Stimulated activated CD4-positive, alpha-beta T cell treated with anti-CD3 and anti-CD28 coated beads, TNF-alpha, amount 100 ng/mL, for 1 hour (primary cell): ENCODE measurements around the gene SLC9C1.

ENCODE experiments used
- DNase-seq, 3 donors: peaks; one replicate each; pipeline ENCODE4 v3.0.0-alpha.2; 2020; ENCODE audit warnings: low read depth in 3 of 3, low spot score in 1 of 3

Gene SLC9C1

DNA sequence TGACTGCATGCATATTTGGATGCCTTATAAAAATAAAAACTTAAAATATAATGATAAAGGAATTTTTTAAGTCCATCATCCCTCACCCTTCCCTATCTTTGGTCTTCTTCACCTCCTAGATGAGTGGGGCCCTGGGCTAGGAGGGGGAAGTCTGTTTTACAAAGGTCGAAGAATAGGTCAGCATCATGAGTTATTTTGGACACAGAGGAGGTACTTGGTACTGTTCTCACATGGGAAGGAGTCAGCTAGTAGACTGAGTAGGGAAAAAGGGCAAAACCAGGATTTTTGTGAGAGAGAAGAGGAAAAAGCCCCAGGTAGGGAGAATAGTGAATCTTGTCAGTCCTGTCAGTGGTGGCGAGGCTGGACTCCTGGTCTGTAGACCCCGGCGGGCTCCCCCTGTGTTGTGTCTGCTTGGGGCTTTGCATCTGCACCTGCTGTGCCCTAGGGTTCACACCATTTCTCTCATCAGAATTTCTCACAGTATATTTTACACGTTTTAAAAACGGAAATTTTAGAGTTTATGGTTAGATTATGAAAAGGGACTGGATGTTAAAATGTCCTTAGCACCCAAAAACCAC is 178.1 kb downstream of the SLC9C1 start:
- DNase-seq = no peak

DNA sequence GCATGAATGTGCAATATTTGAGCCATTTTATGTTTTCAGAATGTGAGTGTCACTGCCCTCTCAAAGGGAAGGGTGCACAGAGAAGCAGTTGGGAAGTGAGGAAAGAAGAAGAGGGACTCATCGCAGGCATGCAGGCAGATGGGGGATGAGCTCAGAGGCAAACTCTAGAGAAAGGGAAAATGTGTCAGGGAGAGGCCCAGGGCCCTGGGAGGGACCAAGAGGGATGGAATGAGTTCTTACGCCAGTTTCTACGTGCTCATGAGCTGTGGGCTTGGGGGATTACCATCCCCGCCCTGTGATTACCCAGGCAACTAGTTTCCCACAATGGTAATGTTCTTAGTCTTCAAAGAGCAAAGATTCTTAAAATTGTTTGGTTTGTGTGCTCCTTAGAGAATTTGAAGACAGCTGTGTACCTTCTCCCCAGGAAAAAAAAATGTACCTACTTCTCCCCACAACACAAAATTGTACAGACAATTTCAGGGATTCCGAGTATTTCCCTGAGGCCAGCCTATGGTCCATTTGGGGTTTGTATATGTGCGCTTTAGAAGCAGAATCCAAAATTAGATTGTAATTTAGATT is 178.8 kb downstream of the SLC9C1 start:
- no peak for DNase-seq

GRCh38 chr3:112114576-112115160 is 179.3 kb downstream of the SLC9C1 start:
- DNase-seq = no peak

DNA sequence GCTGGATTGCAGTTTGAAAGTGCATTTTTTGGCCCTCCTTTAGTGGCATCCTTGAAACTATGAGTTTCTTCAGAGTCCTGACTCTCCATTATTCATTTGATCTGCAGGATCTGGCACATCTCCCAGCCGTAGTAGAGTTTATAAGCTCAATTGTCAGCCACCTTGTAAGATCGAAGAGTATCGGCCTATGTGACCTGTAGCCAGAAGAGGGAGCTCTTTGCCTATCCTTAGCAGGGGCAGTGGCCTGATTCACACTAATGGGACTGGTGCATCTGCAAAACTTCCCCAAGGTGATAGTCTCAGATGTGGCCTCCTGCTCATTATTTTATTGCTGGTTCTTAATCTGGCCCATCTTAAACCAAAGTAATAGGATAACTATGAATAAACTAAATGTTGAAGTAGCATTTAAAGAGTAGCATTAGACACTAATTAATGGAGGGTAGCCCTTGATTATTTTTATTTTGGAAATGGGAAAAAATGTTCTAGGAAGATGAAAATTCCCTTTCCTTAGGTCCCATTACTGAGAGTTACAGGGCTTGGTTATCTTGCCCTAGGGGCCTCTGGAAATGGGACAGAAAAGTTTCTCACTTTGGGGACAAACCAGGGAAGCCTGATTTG is 182.1 kb downstream of the SLC9C1 start:
- peak in 2 of 3 donors; percentile 25 to 35 for DNase-seq

DNA sequence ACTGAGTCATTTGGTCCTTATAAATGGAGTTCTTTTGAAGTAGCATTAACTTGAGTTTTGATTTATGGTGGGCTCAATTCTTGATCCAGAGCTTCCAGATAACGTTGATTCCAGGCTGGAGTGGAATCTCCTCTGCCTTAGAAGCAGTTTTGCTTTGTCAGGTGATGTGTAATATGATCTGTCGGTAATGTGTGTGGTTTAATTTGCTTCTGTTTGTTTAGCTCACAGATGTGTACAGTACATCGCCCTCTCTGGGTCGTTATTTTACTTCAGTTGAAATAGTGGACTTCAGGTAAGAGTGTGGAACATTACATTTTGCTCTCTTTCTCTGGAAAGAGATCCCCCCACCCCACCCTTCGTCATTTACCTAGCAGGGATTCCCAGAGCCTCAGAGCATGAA is 184.7 kb downstream of the SLC9C1 start:
- DNase-seq = no peak

- DNase-seq = no peak
These were observed 189.2 kb downstream of the SLC9C1 start for GRCh38 chr3:112104774-112105173.

DNA sequence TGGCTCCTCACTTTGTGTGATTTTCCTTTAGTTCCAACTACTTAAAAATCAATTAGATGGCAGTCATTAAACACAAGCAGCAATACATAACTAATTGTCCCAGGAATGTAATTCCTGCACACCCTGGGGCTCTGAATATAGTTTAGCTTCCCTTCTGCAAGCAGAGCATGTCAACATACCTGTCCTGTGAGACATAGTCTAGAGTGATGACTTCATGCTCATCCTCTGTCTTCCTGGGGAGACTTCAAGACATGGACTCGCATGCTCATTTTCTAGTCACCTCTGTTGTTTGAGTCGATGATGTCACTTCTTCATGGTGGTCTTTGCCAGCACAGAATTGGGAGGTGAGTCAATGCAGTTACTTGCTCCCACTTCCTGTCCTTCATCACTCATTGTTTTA is 192.1 kb downstream of the SLC9C1 start:
- DNase-seq = no peak

DNA sequence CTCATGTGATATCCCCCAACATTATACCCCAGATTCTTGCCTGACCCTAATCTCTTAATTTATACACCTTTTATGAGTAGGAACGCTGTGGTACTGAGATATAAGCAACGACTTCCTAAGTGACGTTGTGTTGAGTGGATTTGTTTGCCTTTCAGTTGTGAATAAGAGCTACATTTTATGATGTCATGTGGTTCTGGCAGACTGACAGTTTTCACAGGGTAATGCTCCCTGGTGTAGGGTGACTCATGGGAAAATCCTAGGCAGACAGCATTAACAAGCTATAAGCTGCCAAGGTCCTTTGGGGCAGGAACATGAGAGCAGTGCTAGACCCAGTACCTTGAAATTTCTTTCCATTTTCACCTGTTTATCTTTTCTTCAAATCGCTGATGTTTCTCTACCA is 196.6 kb downstream of the SLC9C1 start:
- DNase-seq = no peak

GRCh38 chr3:112096176-112096575 is 197.8 kb downstream of the SLC9C1 start:
- DNase-seq = no peak

GRCh38 chr3:112095731-112096130 is 198.3 kb downstream of the SLC9C1 start:
- no peak for DNase-seq

DNA sequence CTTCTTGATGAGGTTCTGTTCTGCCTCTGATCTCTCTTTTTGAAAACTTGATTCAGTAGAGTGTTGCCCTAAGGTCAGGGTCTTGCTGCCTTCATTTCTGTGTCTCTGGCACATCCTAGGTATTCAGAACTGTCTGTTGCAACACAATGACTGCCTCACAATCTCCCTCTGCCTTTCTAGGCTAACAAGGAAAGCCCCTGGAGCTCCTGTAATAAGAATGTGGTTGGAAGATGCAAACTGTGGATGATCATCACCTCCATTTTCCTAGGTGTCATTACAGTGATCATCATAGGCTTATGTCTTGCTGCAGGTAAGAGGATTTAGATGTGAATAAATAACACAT is 200.9 kb downstream of the SLC9C1 start:
- DNase-seq = no peak

GRCh38 chr3:112092496-112093179 is 201.4 kb downstream of the SLC9C1 start:
- no peak for DNase-seq

DNA sequence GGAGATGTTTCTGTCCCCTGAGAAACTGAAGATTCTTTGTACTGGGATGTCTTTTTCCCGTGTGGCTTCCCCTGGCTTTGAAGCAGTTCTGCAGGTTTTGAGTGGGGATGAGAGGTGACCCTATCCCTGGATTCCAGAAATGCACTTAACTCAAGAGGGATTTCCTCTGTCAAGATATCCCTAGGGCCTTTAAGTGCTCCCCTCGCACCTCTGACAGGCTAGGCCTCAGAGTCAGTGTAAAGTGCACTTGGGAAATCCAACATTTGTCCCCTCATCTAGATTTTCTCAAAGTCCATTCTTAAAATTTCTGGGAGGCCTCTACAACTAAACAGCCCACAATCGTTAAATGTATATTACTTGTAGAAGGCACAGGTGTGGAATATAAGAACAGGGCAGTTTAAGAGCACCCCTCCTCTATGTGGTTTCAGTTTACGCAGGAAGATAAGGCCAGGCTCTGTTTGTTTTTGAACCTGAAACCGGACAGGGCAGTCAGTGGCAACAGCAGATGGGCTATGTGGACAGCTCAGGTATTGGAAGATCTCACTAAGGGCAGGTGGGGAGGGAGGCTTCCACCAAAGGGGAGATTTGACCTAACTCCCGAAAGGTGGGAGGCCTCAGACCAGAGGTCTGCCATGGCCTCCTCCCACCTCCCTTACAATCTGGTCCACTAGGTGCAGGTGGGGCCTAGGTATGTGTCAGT is 203.0 kb downstream of the SLC9C1 start:
- DNase-seq = no peak
